ENCODE measurements around the gene SPNS1. TPM values are rescaled to one million over a fixed set of nuclear protein-coding genes. Genes with fewer than 3 reads are reported as not detected.
"Not testable (repeated sequence)": the region's sequence is repeated elsewhere in the genome, so short reads cannot be mapped to it uniquely, and the experiment has no call there.

The SPNS1 gene
- total and polyA plus RNA-seq, 2 experiments from 2014 or later = 42.8 to 140 TPM

DNA sequence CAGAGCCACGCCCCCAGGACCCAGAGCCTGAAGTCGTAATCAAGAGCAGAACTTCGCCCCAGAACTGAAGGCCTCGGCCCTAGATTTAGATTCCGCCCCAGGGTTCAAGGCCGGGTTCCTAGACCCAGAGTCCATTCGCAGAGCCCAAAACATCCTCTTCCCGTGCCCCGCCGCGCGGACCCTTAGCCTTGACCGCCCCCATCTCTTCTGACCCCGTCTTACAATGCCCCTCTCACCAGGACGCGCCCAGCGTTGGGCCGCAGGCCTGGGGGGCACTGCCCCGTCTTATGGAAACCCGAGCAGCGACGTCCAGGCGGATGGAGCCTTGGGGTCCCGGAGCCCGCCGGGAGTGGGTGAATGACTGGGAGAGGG is 37.8 kb upstream of the SPNS1 start:
- Histone ChIP-seq H3K9me2 (replicated peaks; ENCODE audit: insufficient read depth) (no peaks in the 10 kb centered on the region), H2AFZ (no peak overlapping the region), H3K4me1 (ENCODE audit: insufficient read depth) (no peaks in the 10 kb centered on the region), H3K27ac (no peak overlapping the region), H4K20me1 (ENCODE audit: insufficient read depth, poor library complexity, severe bottlenecking) (no peaks in the 10 kb centered on the region), H3K79me2 (no peaks in the 10 kb centered on the region), H3K36me3 (replicated peaks; ENCODE audit: insufficient read depth, low read depth) (no peaks in the 10 kb centered on the region), H3K9me3 (ENCODE audit: low read depth) (no peaks in the 10 kb centered on the region), H3K27me3 (no peaks in the 10 kb centered on the region), H3K4me2 (no peak overlapping the region), H3K4me3 (no peak overlapping the region)
- 94% methylated on average over 25 of the region's 26 CpGs for WGBS (ENCODE audit: low lambda C conversion rate, missing lambda C conversion rate)
- TF ChIP-seq CTCF (IDR thresholded peaks at IDR 0.05; ENCODE audit: poor library complexity) (no peak), EZH2phosphoT487 (IDR thresholded peaks at IDR 0.05; ENCODE audit: low read depth, severe bottlenecking, unreplicated experiment) (no peak), EZH2 (IDR thresholded peaks at IDR 0.05; ENCODE audit: borderline replicate concordance) (no peak)
- DNase-seq (ENCODE audit: low spot score) = no peak

DNA sequence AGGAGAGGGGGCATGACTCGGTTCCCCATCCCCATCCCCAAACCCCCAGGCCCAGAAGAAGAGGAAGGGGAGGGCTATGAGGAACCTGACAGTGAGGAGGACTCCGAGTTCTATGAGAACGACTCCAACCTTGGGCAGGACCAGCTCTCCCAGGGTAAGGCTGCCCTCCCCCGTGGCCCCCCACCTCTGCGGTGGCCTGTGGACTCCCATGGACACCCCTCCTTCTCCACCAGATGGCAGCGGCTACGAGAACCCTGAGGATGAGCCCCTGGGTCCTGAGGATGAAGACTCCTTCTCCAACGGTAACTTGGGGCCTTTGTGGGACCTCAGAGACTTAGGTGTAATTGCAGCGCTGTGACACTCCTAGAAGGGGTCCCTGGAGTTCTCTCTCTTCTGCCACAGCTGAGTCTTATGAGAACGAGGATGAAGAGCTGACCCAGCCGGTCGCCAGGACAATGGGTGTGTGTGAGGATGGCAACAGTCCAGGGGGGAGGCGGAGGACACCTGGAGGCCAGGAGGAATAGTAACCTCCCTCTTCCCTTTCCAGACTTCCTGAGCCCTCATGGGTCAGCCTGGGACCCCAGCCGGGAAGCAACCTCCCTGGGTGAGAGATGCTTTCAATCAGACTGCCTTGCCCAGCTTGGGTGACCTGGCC is 37.2 kb upstream of the SPNS1 start:
- Histone ChIP-seq H3K27ac (no peak overlapping the region), H4K20me1 (ENCODE audit: insufficient read depth, poor library complexity, severe bottlenecking) (no peaks in the 10 kb centered on the region), H2AFZ (no peak overlapping the region), H3K4me2 (no peak overlapping the region), H3K36me3 (replicated peaks; ENCODE audit: insufficient read depth, low read depth) (no peaks in the 10 kb centered on the region), H3K9me2 (replicated peaks; ENCODE audit: insufficient read depth) (no peaks in the 10 kb centered on the region), H3K4me3 (no peak overlapping the region), H3K27me3 (no peaks in the 10 kb centered on the region), H3K4me1 (ENCODE audit: insufficient read depth) (no peaks in the 10 kb centered on the region), H3K9me3 (ENCODE audit: low read depth) (no peaks in the 10 kb centered on the region), H3K79me2 (no peaks in the 10 kb centered on the region)
- TF ChIP-seq EZH2phosphoT487 (IDR thresholded peaks at IDR 0.05; ENCODE audit: low read depth, severe bottlenecking, unreplicated experiment) = no peak
- TF ChIP-seq CTCF (IDR thresholded peaks at IDR 0.05; ENCODE audit: poor library complexity) = no peak
- no peak for TF ChIP-seq EZH2 (IDR thresholded peaks at IDR 0.05; ENCODE audit: borderline replicate concordance)
- DNase-seq (ENCODE audit: low spot score) = no peak
- WGBS (ENCODE audit: low lambda C conversion rate, missing lambda C conversion rate) = 90% methylated on average over 13 of the region's 14 CpGs

GRCh38 chr16:28938721-28939120 is 35.9 kb upstream of the SPNS1 start:
- H3K79me2 ChIP-seq = no peaks in the 10 kb centered on the region
- no peak for DNase-seq (ENCODE audit: low spot score)
- H3K36me3 ChIP-seq (replicated peaks; ENCODE audit: insufficient read depth, low read depth) = no peaks in the 10 kb centered on the region
- H3K27ac ChIP-seq = no peak overlapping the region
- H3K9me3 ChIP-seq (ENCODE audit: low read depth) = no peaks in the 10 kb centered on the region
- TF ChIP-seq EZH2phosphoT487 (IDR thresholded peaks at IDR 0.05; ENCODE audit: low read depth, severe bottlenecking, unreplicated experiment) (no peak), CTCF (IDR thresholded peaks at IDR 0.05; ENCODE audit: poor library complexity) (no peak), EZH2 (IDR thresholded peaks at IDR 0.05; ENCODE audit: borderline replicate concordance) (no peak)
- no peaks in the 10 kb centered on the region for H4K20me1 ChIP-seq (ENCODE audit: insufficient read depth, poor library complexity, severe bottlenecking)
- no peak overlapping the region for H2AFZ ChIP-seq
- H3K4me1 ChIP-seq (ENCODE audit: insufficient read depth) = no peaks in the 10 kb centered on the region
- no peaks in the 10 kb centered on the region for H3K27me3 ChIP-seq
- no peaks in the 10 kb centered on the region for H3K9me2 ChIP-seq (replicated peaks; ENCODE audit: insufficient read depth)
- 87% methylated on average over 6 of the region's 7 CpGs for WGBS (ENCODE audit: low lambda C conversion rate, missing lambda C conversion rate)
- no peak overlapping the region for H3K4me3 ChIP-seq
- H3K4me2 ChIP-seq = no peak overlapping the region

- not testable (repeated sequence) for H3K9me3 ChIP-seq (ENCODE audit: low read depth); H4K20me1 ChIP-seq (ENCODE audit: insufficient read depth, poor library complexity, severe bottlenecking); H3K36me3 ChIP-seq (replicated peaks; ENCODE audit: insufficient read depth, low read depth); H3K27me3 ChIP-seq; H2AFZ ChIP-seq; H3K4me2 ChIP-seq; H3K79me2 ChIP-seq; H3K4me1 ChIP-seq (ENCODE audit: insufficient read depth); DNase-seq (ENCODE audit: low spot score); H3K9me2 ChIP-seq (replicated peaks; ENCODE audit: insufficient read depth); H3K4me3 ChIP-seq; H3K27ac ChIP-seq
- WGBS (ENCODE audit: low lambda C conversion rate, missing lambda C conversion rate) = 91% methylated on average over 7 of the region's 7 CpGs
These were observed 34.8 kb upstream of the SPNS1 start for GRCh38 chr16:28939825-28940224.

Measured in hepatocyte (in vitro differentiated cells).